HCT116 (cell line): ENCODE data around the gene LSP1. TPM values are rescaled to one million over a fixed set of nuclear protein-coding genes. Genes with fewer than 3 reads are reported as not detected.

Experiments used
- ATAC-seq: fragments of 200-7000 bp; cut with Tn5 transposase; 2 replicates; pipeline ENCODE4 v1.9.1; 2020; ENCODE audit warnings: mild to moderate bottlenecking, moderate library complexity
- BruUV-seq: library from RNA; stranded (reverse); fragments of 400-500 nt; replicated peaks from 2 replicates; lab custom pipeline; 2021; lab: Mats Ljungman, UMichigan
- CTCF ChIA-PET: fragments of 300-600 bp; sonication (Branson Sonifier 250); formaldehyde crosslinking; loops from one replicate; lab custom pipeline; 2021; ENCODE audit warnings: antibody characterized with exemption; lab: Charles Lee
- POLR2A ChIA-PET: fragments of 300-600, 350-600 bp; sonication (Branson Sonifier 250); formaldehyde crosslinking; loops from one replicate; lab custom pipeline; 2021; ENCODE audit warnings: antibody characterized with exemption; lab: Charles Lee
- RAD21 ChIA-PET, 2 experiments: fragments of 300-600 bp; sonication (Branson Sonifier 250); formaldehyde crosslinking; loops; one replicate each; lab custom pipeline; 2023; ENCODE audit warnings: low total read pairs in 2 of 2; ENCODE audit not compliant: uncharacterized antibody in 2 of 2, unreplicated experiment in 2 of 2, low non-redundant PET in 1 of 2; lab: Charles Lee
- DNase-seq: peaks from one replicate; pipeline ENCODE4 v3.0.0-alpha.2; 2010; ENCODE audit warnings: low read depth, low spot score
- H2AFZ ChIP-seq: fragments of 200-600 bp; shearing (Covaris generic), sonication (generic); 2 replicates; pipeline ENCODE4 v1.6.1; 2017; ENCODE audit warnings: low read depth, mixed run types, mixed read lengths, antibody characterized with exemption, low read length; ENCODE audit not compliant: poor library complexity, severe bottlenecking
- H3K27ac ChIP-seq: 2 replicates; pipeline ENCODE4 v1.5.1; 2012; ENCODE audit warnings: low read depth, low read length
- H3K27me3 ChIP-seq: fragments of 200-600 bp; sonication (generic); 2 replicates; pipeline ENCODE4 v1.6.1; 2016; ENCODE audit warnings: mixed run types, low read length, mixed read lengths; ENCODE audit not compliant: insufficient read depth
- H3K36me3 ChIP-seq, 2 experiments: fragments of 200-500 bp in 1 of 2; fragments of 200-600 bp in 1 of 2; sonication (Bioruptor generic) in 1 of 2; sonication (generic) in 1 of 2; 2 replicates each; pipeline versions ENCODE4 v1.5.1 to v1.6.1; 2014 to 2016; ENCODE audit warnings: low read length in 2 of 2, inconsistent platforms in 1 of 2, mixed read lengths in 1 of 2, mixed run types in 1 of 2; ENCODE audit not compliant: insufficient read depth in 2 of 2, control insufficient read depth in 1 of 2
- H3K4me1 ChIP-seq, 2 experiments: fragments of 200-600 bp in 1 of 2; sonication (generic) in 1 of 2; 2 replicates each; pipeline versions ENCODE4 v1.5.1 to v1.6.1; 2012 to 2017; ENCODE audit warnings: low read length in 2 of 2, inconsistent platforms in 1 of 2, mild to moderate bottlenecking in 1 of 2, mixed read lengths in 1 of 2, mixed run types in 1 of 2, moderate library complexity in 1 of 2; ENCODE audit not compliant: insufficient read depth in 2 of 2, control insufficient read depth in 1 of 2
- H3K4me2 ChIP-seq: fragments of 200-600 bp; sonication (generic); 2 replicates; pipeline ENCODE4 v1.6.1; 2017; ENCODE audit warnings: mixed run types, low read length, mixed read lengths
- H3K4me3 ChIP-seq, 2 experiments: fragments of 200-600 bp in 1 of 2; sonication (generic) in 1 of 2; replicated peaks in 1 of 2; 2 replicates each; pipeline ENCODE4 v1.5.1; 2011 to 2016; ENCODE audit warnings: low read length in 2 of 2, control low read depth in 1 of 2, low read depth in 1 of 2, mild to moderate bottlenecking in 1 of 2, mixed read lengths in 1 of 2, mixed run types in 1 of 2
- H3K79me2 ChIP-seq: fragments of 200-600 bp; sonication (generic); 2 replicates; pipeline ENCODE4 v1.6.1; 2017; ENCODE audit warnings: mild to moderate bottlenecking, mixed run types, low read length, moderate library complexity, mixed read lengths; ENCODE audit not compliant: insufficient read depth
- H3K9ac ChIP-seq: fragments of 200-600 bp; sonication (generic); 2 replicates; pipeline ENCODE4 v1.6.1; 2016; ENCODE audit warnings: low read length, mixed read lengths
- H3K9me2 ChIP-seq: fragments of 200-600 bp; sonication (generic), shearing (Covaris generic); 2 replicates; pipeline ENCODE4 v1.6.1; 2017; ENCODE audit warnings: mixed run types, mild to moderate bottlenecking, moderate library complexity; ENCODE audit not compliant: insufficient read depth
- H3K9me3 ChIP-seq, 2 experiments: fragments of 200-500 bp in 1 of 2; fragments of 200-600 bp in 1 of 2; sonication (Bioruptor generic) in 1 of 2; sonication (generic) in 1 of 2; 2 replicates each; pipeline ENCODE4 v1.6.1; 2014 to 2017; ENCODE audit warnings: low read length in 2 of 2, mixed read lengths in 2 of 2, inconsistent platforms in 1 of 2, low read depth in 1 of 2, mild to moderate bottlenecking in 1 of 2, mixed run types in 1 of 2, moderate library complexity in 1 of 2; ENCODE audit not compliant: control insufficient read depth in 1 of 2, insufficient read depth in 1 of 2
- H4K20me1 ChIP-seq: fragments of 200-600 bp; sonication (generic), shearing (Covaris generic); 2 replicates; pipeline ENCODE4 v1.6.1; 2017; ENCODE audit warnings: mixed run types, mild to moderate bottlenecking, moderate library complexity; ENCODE audit not compliant: insufficient read depth
- CBX3 ChIP-seq: IDR thresholded peaks from 2 replicates; pipeline ENCODE4 v1.6.1; 2012; ENCODE audit warnings: low read depth
- ELF1 ChIP-seq: IDR thresholded peaks from 2 replicates; pipeline ENCODE4 v1.6.1; 2012; ENCODE audit warnings: low read depth, borderline replicate concordance
- FOSL1 ChIP-seq: IDR thresholded peaks from 2 replicates; pipeline ENCODE4 v1.6.1; 2012; ENCODE audit warnings: low read depth
- RAD21 ChIP-seq: IDR thresholded peaks from 2 replicates; pipeline ENCODE4 v1.6.1; 2012; ENCODE audit warnings: low read depth, mild to moderate bottlenecking
- TCF7L2 ChIP-seq: IDR thresholded peaks from 2 replicates; pipeline ENCODE4 v1.7.0; 2011; ENCODE audit warnings: borderline replicate concordance, inconsistent platforms; ENCODE audit not compliant: insufficient read depth, insufficient read length; ENCODE audit errors: extremely low read depth
- ZFX ChIP-seq: fragments of 450-650 bp; IDR thresholded peaks from 2 replicates; pipeline ENCODE4 v1.6.1; 2017
- intact Hi-C: fragments of 100-400 bp; cut with micrococcal nuclease; formaldehyde crosslinking; loops from 2 replicates; pipeline ENCODE4 v1.10.0; 2022
- total RNA-seq: library from RNA; stranded (reverse); gene quantifications from one replicate; pipeline ENCODE4 v1.2.1, GENCODE V29; 2021; ENCODE audit not compliant: unreplicated experiment
- TF ChIP-seq, protein P1 (sequence below): IDR thresholded peaks from 2 replicates; pipeline ENCODE4 v1.6.1; 2012

LSP1 gene
- total RNA-seq, 1 experiment from 2014 or later: 1.3 TPM

DNA sequence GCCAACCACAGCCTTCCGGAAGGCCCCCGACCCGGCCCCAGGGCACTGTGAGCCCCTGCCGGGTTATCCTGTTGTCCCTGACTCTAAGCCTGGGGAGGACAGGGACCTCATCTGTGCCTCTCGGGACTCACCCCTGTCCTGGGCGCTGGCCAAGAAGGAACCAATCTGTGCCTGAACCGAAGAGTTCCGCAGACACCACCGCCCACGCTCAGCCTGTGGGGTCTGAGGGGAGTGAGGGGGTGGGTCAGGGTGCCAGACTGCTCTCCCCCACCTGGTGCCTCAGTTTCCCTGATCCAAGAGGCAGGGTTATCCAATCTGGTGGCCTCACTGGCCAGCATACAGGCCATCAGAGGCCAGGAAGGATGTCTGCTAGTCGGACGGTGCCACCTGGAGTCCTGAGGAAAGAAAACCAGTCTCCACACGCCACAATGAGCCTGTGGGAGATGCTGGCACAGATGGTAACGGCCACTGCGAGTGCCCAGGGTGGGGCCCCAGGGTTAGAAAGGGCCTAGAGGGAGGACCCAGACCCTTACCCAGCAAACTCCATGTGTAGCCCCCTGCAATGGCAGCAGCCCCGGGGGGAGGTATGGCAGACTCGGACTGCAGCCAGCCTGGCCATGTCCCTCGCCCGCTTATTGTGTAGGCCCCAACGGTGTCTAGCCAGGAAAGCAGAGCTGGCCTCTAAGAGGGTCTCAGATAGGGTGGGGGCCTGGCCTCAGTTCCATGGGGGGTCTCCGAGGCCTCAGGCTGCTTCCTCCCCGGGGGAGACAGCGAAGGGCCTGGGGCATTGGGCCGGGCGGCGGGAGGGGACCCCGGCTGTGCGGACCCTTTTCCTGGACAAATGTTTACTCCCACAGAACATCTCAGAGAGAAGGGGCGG lies 65.8 kb downstream of the LSP1 start:
- BruUV-seq: no TSS peak
- no peak overlapping the region for H3K4me3 ChIP-seq
- ChIA-PET POLR2A (no interaction called here), CTCF (no interaction called here), RAD21 (no interaction called here)
- intact Hi-C loops: loop anchor here (5.0 kb wide), 1 partner anchor 36 kb away; no protein-coding TSS in a partner anchor
- H3K79me2 ChIP-seq: no peaks in the 10 kb centered on the region
- H3K4me2 ChIP-seq: no peak overlapping the region
- DNase-seq (no peak), ATAC-seq (no peak)
- H3K4me1 ChIP-seq: no peaks in the 10 kb centered on the region
- no peaks in the 10 kb centered on the region for H3K36me3 ChIP-seq
- H2AFZ ChIP-seq: no peak overlapping the region
- H3K9me3 ChIP-seq: no peaks in the 10 kb centered on the region
- no peak overlapping the region for H3K9ac ChIP-seq
- TF ChIP-seq ELF1 (no peak), RAD21 (peak; percentile 61)
- no peaks in the 10 kb centered on the region for H4K20me1 ChIP-seq
- H3K27me3 ChIP-seq: no peaks in the 10 kb centered on the region
- no peak overlapping the region for H3K27ac ChIP-seq
- H3K9me2 ChIP-seq: no peaks in the 10 kb centered on the region

DNA sequence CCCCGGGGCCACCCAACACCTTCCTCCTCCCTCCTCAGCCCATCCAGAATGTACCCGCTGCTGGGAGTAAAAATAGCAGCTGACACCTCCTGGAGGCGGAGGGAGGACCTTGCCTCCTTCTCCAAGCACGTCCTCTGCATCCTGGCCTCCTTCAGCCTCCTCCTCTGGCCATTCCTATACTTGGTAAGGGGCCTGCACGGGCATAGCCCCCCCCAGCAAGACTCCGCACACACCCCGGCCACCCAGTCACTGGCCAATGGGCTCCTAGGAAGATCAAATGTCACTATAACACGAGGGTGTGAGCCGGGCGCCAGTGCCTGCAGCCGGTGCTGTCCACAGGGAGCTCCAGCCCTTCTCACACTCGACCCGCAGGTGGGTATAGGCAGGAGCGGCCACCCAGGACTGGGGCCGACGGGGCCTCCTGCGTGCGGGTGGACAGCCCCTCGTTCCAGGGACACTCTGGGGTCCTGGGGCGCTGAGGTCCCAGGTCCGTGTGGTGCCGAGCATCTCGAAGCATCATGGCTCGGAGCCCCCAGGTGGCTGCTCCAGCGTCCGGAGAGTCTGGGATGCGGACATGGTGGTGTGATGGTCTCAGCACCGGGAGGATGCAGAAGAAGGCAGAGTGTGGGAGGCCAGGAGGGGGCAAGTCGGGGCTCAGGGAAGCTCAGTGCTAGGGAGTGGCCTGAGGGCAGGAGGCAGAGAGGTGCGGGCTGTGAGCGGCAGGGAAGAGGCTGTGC lies 66.7 kb downstream of the LSP1 start, which contains the start of gene TNNT3:
Gene TNNT3, plus strand, starts transcription at position 313 of the 737 bp plus-strand sequence. CDS start 3,172 bp downstream, outside the sequence.
- no peak within 1 kb of the TSS for H3K9ac ChIP-seq
- no peak within 1 kb of the TSS for H3K27ac ChIP-seq
- H3K9me2 ChIP-seq: no peaks in the 10 kb centered on the region
- H3K27me3 ChIP-seq: no peaks in the 10 kb centered on the region
- no TSS peak for BruUV-seq
- H3K4me1 ChIP-seq: no peaks in the 10 kb centered on the region
- ChIA-PET CTCF (interaction anchor here (1.2 kb wide), 1 partner anchor 37 kb away, joined by 6 read pairs; no protein-coding TSS in a partner anchor), RAD21 (no interaction called here), POLR2A (no interaction called here)
- H3K36me3 ChIP-seq: no peaks in the 10 kb centered on the region
- no peak for TF ChIP-seq CBX3
- no peak for TF ChIP-seq TCF7L2
- no peak for TF ChIP-seq ZFX
- no peak for TF ChIP-seq FOSL1
- TF ChIP-seq, protein P1, sequence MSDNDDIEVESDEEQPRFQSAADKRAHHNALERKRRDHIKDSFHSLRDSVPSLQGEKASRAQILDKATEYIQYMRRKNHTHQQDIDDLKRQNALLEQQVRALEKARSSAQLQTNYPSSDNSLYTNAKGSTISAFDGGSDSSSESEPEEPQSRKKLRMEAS: no peak
- H3K79me2 ChIP-seq: no peaks in the 10 kb centered on the region
- intact Hi-C loops: loop anchor here (5.0 kb wide), 1 partner anchor 37 kb away; no protein-coding TSS in a partner anchor
- ATAC-seq: no peak
- H2AFZ ChIP-seq: no peak within 1 kb of the TSS
- H3K4me2 ChIP-seq: no peak within 1 kb of the TSS
- no peaks in the 10 kb centered on the region for H3K9me3 ChIP-seq
- H3K4me3 ChIP-seq: no peak within 1 kb of the TSS
- DNase-seq: no peak
- H4K20me1 ChIP-seq: no peaks in the 10 kb centered on the region
